Neural cell (in vitro differentiated cells): ENCODE results near the gene PCDHGA8.
"Not testable (repeated sequence)": the region's sequence is repeated elsewhere in the genome, so short reads cannot be mapped to it uniquely, and the experiment has no call there.

Experiments used
- CTCF ChIP-seq: fragments of 450-650 bp; IDR thresholded peaks from 2 replicates; pipeline ENCODE4 v1.5.1; 2014; ENCODE audit warnings: antibody characterized with exemption, mild to moderate bottlenecking, moderate library complexity; ENCODE audit not compliant: poor library complexity, severe bottlenecking
- EP300 ChIP-seq: fragments of 450-650 bp; conservative IDR thresholded peaks from 2 replicates; pipeline ENCODE4 v1.6.1; 2014; ENCODE audit warnings: antibody characterized with exemption, mild to moderate bottlenecking, moderate library complexity; ENCODE audit not compliant: poor library complexity, severe bottlenecking
- POLR2AphosphoS5 ChIP-seq: IDR thresholded peaks from 2 replicates; pipeline ENCODE4 v1.6.1; 2012
- RAD21 ChIP-seq: fragments of 450-650 bp; conservative IDR thresholded peaks from 2 replicates; pipeline ENCODE4 v1.6.1; 2014; ENCODE audit warnings: antibody characterized with exemption, mild to moderate bottlenecking, moderate library complexity
- REST ChIP-seq: IDR thresholded peaks from 2 replicates; pipeline ENCODE4 v1.6.1; 2012; ENCODE audit warnings: borderline replicate concordance

GRCh38 chr5:141432726-141433125, 40.3 kb downstream of the PCDHGA8 start:
- TF ChIP-seq CTCF, POLR2AphosphoS5, RAD21, REST, EP300: not testable (repeated sequence)
